ENCODE results near the gene CEMIP2.
A peak's percentile ranks its signal among the peaks of the same experiment; 100 is the strongest.
"Not testable (repeated sequence)": the region's sequence is repeated elsewhere in the genome, so short reads cannot be mapped to it uniquely, and the experiment has no call there.

CEMIP2 gene

DNA sequence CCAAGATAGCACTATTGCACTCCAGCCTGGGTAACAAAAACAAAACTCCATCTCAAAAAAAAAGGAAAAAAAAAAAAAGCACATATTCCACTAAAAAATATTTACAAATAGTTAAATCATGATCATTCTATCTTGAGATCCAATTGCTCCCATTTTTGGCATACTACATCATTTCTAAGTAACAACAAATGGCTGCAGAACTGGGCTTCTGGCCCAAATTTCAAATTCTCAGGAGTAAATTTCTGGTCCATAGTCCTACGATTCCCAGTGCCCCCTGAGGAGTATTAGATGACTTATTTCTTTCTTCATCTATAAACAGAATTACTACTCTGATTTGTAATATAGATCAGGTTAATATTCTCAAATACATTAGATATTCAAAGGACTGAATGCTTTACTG is 62.1 kb downstream of the CEMIP2 start:
- DNase-seq (ENCODE audit: low read depth) = no peak

DNA sequence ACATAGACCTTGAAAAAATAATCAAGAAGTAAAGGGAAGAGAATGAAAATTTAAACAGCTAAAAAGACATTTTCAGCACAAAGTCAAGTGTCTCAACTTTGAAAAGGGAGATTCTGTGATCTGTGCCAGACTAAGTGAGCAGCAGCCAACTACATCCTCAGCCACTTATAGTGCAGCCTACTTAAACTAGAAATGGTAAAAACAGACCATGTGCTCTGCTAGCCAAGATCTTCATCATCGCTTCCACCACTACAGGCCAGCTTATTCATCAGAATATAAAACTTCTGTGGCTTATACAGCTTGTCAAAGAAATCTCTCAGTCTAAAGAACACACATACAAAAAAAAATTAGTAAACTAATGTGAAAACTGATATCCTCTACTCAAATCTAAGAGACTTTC is 63.5 kb downstream of the CEMIP2 start:
- no peak for DNase-seq (ENCODE audit: low read depth)

DNA sequence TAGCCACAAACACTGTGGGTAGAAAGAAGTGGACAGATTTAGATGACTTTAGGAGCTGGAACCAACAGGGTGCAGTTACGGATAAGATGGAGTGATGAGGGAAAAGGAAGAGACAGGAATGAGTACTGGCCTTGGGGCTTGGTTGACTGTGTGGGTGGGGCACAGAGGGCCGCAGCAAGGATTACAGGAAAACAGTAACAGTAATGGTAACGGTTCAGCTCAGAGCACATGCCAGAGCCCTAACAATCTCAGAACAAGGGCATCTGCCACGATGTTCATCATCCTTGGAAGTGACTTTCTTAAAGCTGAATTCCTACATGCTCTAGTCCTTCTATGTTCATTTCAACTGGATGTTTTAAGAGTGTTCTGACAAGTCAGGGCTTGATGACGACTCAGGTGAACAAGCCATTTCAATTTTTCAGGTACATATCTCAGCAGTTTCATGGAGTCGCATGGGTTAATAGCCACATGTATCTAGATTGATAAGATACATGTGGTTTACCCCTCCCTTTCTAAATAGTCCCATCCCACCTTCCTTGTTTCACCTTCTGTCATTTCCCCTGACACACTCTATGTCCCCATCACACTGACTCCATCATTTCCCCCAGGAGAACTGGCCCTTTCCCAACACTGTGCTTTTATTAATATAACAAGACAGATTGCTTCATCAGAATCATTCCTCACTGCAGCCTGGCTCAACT is 65.0 kb downstream of the CEMIP2 start:
- DNase-seq (ENCODE audit: low read depth) = no peak

DNA sequence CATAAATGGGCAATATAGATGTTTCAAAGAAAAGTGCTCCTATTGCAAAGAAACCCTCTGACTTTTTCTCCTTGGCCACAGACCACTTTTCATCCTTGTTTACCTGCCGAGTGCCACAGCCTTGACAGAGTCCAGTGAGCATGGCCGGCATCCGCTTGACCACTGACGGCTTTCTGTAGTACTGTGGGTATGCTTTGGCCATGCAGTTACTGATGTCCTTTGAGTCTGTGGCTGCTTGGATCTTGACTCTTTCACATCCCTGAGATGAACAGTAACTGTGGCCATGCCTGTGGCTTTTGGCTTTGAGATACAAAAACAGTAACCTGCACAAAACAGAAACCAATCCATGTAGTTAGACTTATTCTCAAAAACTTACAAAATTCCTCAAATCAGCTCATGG is 70.4 kb downstream of the CEMIP2 start:
- DNase-seq (ENCODE audit: low read depth) = no peak

DNA sequence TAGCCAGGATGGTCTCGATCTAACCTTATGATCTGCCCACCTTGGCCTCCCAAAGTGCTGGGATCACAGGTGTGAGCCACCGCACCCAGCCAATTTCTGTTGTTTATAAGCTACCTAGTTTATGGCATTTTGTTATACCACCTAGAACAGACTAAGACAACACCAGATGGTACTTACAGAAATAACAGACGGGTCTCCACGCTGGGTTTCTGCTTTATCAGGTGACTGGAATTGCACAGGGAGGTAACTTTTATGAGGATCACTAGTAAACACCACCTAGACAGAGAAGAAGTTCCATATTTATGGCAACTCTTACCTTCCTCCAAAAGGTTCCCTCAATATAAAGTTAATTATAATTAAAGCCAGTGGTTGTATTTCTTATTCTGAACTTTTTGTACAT is 74.0 kb downstream of the CEMIP2 start:
- no peak for DNase-seq (ENCODE audit: low read depth)

DNA sequence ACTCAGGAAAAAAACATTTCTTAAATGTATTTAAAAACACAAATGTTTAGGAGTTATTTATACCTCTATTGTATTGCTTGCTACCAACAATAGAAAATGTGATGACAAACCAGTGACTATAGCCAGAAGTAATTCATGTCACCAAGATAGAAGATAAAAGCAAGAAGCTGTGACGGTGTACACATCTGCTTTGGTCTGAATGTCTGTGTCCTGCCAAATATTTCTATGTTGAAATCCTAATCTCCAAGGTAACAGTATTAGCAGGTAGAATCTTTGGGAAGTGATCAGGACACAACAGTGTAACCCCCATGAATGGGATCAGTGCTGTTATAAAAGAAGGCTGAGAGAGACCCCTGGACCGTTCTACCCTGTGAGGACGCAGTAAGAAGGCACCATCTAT is 74.7 kb downstream of the CEMIP2 start:
- DNase-seq (ENCODE audit: low read depth) = no peak

DNA sequence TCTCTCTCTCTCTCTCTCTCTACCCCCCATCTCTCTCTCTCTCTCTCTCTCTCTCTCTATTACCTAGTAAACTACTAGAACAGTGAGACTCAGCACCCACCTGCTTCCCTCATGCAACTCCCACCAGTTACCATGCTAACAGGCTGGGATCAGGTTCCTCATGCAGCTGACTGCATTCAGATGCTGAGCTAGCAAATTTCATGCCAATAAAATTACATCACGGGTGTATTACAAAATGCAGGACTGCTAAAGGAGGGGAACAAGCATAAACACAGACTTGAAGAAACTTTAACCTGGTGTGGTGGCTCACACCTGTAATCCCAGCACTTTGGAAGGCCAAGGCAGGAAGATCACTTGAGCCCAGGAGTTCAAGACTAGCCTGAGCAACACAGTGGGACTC is 76.0 kb downstream of the CEMIP2 start:
- no peak for DNase-seq (ENCODE audit: low read depth)

DNA sequence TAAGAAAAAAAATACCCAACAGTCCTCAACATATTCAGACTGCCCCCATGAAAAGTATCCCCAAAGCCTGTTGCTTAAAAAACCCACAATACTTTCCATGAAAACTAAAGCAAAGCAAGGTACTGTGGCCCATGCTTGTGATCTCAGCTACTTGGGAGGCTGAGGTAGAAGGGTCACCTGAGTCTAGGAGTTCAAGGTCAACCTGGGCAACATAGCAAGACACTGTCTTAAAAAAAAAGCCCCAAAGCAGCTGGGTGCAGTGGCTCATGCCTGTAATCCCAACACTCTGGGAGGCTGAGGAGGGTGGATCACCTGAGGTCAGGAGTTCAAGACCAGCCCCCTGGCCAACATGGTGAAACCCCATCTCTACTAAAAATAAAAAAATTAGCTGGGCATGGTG is 76.7 kb downstream of the CEMIP2 start:
- DNase-seq (ENCODE audit: low read depth) = not testable (repeated sequence)

DNA sequence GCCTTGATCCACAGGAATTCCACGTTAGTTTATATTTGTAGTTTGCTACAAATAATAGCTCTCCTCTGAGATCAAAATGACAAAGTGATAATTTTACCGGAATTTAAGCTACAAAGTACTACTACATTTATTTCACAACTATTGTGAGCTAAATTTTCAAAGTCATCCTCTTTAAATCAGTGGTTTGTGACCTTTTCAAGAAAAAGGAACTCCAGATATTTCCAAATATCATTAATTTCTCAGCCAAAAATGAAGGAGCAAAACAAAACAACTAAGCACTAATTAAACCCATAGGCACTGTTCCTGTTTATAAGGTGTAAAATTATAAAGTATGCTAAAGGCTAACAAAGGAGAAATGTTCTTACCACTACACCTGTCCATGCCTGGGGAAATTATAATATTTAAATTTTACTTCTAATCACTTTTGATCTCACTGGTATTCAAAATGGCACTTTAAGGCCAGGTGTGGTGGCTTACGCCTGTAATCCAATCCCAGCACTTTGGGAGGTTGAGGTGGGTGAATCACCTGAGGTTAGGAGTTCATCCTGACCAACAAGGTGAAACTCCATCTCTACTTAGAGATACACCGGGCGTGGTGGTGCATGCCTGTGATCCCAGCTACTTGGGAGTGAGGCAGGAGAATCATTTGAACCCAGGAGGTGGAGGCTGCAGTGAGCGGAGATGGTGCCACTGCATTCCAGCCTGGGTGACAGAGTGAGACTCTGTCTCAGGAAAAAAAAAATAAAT is 77.5 kb downstream of the CEMIP2 start:
- DNase-seq (ENCODE audit: low read depth) = no peak

DNA sequence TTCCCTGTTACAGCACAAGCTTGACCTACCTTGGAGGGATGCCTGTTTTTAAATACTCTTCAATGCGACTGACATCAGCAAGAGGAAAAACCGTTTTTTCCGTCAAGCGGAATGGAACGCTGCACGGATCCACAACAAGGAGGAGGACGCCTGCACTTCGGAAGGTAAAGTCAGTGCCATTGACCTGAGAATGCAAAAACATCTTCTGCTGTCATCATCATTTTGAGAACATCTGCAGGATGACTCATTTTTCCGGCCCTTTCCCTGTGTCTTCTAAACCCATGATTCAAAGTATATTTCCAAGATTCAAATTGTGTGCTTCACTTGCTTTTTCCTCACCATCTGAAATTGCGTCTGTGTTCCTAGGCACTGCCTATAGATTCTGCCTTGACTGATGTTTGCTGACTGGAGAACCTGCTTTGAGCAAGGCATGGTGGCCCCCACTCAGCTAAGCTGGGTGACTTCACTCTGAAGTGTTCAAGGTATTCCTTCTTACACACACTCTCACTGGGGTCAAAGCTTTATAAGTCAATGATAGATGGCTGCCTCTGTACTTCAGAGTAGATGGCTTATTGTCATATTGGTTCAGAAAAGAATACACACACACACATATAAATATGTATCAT is 78.1 kb downstream of the CEMIP2 start:
- DNase-seq (ENCODE audit: low read depth) = no peak

DNA sequence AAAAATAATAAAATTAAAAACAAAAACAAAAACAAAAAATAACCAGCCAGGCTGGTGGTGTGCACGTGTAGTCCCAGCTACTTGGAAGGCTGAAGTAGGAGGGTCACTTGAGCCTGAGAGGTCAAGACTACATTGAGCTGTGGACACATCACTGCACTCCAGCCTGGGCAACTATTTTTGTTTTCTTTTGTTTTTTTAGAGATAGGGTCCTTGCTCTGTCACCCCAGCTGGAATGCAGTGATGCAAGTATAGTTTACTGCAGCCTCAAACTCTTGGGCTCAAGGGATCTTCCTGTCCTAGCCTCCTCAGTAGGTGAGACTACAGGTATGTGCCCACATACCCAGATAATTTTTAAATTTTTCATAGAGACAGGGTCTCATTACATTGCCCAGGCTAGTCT is 80.6 kb downstream of the CEMIP2 start:
- DNase-seq (ENCODE audit: low read depth) = no peak

DNA sequence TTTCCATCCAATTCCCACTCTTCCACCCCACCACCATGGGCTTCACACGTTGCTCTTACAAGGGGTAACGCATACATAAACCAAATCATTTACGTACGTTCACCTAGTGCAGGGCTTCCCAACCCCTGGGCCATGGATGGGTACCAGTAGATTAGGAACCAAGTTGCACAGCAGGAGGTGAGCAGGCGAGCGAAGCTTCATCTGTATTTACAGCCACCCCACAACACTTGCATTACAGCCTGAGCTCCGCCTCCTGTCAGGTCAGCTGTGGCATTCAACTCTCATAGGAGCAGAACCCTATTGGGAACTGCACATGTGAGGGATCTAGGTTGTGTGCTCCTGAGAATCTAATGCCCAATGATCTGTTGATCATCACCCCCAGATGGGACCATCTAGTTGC is 82.3 kb downstream of the CEMIP2 start:
- no peak for DNase-seq (ENCODE audit: low read depth)

DNA sequence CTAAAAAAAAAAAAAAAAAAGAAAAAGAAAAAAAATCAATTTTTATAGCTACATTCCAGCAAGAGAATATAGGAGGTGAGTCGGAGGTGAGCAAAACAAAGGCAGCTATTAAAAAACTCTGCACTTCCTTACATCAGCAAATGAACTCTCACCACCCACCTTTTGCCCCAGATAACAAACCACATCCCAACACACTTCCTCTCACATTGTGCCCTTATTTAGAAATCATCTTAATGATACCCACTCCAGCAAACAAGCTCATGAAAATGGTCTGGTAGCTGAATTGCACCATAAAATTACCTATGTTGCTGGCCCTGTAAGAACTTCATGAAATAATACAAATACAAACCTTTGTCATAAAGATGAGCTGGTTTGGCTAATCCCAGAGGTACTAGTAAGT is 82.9 kb downstream of the CEMIP2 start:
- DNase-seq (ENCODE audit: low read depth) = peak; percentile 9

DNA sequence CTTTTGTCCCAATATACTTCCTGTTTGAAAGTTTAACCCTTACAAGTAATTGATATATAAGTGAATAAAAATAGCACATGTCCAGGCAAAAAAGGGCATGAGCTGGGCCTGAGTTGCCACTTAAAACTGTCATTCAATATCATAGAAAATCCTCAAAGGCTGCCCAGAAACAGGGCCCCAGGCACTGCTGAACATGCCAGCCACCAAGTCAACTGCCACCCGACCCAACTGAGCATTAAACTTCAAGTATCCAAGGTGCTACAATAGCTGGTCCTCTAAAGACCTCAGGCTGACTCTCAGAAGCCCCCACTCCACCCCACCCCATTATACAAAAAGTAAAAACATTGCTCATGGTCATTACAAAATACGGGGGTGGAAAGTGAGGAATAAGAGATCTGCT is 83.7 kb downstream of the CEMIP2 start:
- DNase-seq (ENCODE audit: low read depth) = no peak

DNA sequence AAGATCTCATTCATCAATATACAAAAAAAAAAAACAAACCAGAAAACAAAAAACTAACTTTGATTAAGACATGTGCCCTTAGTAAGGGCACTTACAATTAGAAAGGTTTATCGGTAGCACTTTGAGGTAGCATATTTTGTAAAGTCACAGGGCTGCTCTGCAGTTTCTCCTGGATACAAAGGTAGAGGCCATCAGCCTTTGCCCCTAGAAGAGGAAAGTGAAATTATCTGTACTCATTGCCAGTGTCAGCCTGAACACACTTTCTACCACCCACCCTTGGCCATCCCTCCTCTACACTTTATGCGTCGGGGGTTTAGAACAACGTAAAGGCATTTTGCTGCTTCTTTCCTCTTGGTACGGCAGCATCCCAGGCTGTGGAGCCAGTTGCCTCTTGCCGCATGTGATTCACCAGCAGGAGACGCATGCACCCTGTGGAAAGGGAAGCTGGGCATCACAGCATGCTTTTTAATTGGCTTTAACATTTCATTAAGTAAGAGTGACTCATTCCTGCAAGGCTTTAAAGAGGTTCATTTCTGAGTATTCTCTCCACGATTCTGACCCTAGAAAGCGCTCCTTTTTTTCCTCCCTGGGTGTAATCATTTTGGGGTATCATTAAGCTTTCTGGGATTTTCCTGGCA is 84.6 kb downstream of the CEMIP2 start:
- no peak for DNase-seq (ENCODE audit: low read depth)

DNA sequence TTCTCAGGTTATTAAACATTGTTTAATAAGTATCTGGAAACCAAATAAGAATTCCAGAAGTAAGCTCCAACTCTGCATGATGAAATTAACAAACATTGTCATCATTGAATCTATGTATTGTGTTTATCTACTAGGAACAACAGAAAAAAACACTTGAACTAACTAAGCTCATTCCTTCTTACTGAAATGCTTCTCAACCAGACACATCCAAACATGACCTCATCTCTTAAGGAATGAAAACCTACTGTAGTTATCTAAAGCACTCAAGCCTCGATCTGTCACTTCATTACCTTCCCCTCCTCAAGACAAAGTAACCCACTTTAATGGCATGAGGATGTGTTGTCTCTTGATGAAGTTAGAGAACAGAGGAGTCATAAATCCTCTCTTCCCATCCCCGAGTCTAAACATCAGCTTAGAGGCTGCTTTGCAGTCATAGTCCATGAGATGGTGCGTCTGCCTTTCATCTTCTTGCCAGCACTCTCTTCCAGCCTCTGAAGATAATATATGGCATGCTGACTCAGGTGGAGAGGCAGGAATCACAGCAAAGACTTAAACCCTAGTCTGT is 86.5 kb downstream of the CEMIP2 start:
- no peak for DNase-seq (ENCODE audit: low read depth)

DNA sequence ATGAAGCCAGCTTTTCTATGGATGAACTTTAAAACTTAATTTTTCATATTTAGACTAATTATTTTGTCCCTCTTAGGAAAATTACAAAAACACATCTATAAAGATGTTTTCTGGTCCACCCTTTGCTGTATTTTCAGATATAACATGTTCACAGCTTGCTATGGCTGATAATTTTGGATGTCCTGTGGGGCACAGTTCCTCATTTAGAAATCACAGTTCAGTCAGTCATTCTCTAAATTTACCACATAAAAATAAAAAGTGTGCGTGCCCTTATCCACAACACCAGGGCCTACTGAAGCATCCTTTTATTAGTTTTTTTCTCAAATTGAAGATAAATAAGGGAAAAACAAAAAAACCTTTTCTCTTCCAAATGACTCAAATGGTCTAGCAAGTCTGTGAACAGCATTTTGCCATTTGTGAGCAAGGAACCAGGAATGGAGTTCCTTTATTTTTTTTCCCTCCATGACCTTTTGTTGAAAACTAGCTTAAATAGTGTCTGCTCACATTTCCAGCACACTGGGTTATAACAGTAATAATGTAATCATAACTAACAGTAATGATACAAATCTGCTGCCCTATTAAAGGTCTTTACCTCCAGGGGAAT is 87.1 kb downstream of the CEMIP2 start:
- DNase-seq (ENCODE audit: low read depth) = no peak

DNA sequence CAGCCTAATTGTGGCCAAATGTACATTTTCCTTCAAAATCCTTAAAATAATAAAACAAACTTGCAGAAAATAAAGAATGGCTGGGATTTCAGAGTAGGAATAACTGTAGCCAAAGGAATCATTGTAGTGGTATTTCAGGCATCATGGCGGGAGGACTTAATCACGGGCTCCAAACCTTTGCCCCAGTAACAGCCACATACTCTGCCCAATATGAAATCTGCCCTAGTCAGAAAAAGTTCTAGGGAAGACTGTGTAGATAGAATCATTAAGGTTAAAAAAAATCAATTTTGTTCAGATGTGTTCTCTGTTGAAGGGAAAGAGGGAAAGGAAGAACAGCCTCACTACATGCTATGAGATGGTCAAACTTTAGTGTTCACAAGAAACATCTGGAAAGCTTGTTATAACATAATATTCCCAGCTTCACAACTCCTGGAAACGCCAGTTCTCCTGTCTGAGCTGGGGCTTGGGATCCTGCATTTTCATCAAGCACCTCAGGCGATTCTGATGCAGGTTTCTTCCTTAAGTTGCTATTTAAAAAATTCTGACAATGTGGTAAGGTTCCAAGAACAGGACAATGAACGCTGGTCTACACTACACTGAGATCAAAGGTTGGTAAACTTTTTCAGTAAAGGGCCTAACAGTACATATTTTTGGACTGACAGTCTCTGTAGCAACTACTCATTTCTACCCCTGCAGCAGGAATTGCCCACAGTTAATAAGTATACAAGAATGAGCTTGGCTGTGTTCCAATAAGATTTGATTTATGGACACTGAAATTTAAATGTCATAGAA is 87.9 kb downstream of the CEMIP2 start:
- no peak for DNase-seq (ENCODE audit: low read depth)

DNA sequence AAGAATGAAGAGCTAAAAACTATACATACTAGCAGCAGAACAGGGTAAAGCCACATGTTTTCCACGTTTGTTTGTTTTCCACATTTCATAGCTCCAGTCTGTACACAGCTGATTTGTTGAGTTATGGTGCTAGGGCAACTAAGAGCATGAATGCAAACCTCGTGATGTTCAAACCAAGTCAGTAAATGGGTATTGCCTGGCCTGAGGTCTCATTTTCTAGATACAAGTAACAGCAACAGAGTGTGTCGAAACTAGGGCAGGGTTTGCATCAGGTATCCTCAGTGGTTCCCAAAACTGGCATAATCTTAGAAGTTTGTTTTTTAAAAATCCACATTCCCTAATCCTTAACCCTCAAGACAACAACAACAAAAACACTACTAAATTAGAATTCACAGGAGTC is 89.3 kb downstream of the CEMIP2 start:
- no peak for DNase-seq (ENCODE audit: low read depth)

DNA sequence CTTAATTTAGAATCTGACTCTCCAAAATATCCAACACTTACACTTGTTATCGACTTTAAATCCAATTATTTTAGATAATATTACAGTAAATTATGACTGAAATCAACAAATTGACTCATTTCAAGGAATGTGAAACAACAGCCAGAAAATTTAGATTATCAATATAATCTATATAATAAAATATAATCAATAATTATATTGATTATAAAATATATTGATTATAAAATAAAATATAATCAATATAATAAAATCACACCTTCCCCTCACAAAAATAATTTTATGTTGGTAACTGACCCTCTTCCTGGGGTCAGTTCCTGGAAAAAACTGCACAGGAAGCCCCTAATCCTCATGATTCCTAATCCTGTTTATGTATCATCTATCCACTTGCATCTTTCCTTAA is 91.1 kb downstream of the CEMIP2 start:
- no peak for DNase-seq (ENCODE audit: low read depth)

DNA sequence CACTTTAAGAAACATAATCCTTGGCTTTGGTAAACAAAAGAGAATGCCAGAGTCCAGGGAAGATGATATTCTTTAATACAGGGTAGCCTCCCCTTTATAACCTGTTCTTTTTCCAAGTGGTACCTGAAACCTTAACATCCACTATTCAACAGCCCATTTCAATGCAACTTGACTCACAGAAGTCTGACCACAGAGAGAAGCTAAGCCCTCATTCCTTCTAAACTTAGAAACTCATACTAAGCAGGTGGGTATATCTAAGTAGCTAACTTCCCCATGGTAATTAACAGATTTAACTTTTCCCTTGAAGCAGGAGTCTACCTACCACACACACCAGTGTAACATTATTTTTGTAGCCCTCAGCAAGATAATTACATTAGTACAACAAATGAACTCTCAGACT is 91.9 kb downstream of the CEMIP2 start:
- no peak for DNase-seq (ENCODE audit: low read depth)

DNA sequence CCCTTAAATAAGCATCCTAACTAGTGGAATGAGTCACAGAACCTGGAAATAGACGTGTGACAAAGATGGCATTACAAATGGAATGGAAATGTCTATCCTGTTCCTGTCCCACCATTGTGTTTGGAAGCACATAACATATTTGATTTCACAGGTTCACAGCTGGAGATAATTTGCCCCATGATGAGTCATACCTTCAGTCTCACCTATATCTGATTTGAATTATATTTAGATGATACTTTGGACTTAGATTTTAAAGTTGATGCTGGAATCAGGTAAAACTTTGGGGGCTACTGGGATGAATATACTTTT is 92.5 kb downstream of the CEMIP2 start:
- DNase-seq (ENCODE audit: low read depth) = no peak

Data from stimulated activated CD8-positive, alpha-beta memory T cell treated with anti-CD3 and anti-CD28 coated beads, Interleukin-12 subunit alpha, Interleukin-12 subunit beta, amount 100 ng/mL, for 1 hour (primary cell).